Right lobe of liver (tissue), 4 donors: ENCODE measurements around the gene AFMID.

Source experiments
- POLR2A ChIP-seq: fragments of 450-650 bp; IDR thresholded peaks from one replicate; pipeline ENCODE4 v1.6.1; 2017; ENCODE audit warnings: antibody characterized with exemption, mild to moderate bottlenecking
- TF ChIP-seq, protein P1 (sequence below), 4 donors: fragments of 200-600 bp in 3 of 4; fragments of 450-650 bp in 1 of 4; IDR thresholded peaks; one replicate each; pipeline versions ENCODE4 v1.5.1 to v1.8.0; 2016 to 2022; ENCODE audit warnings: antibody characterized with exemption in 4 of 4, mild to moderate bottlenecking in 2 of 4
- donor health status: DM: no; HTN: no; CAD: no.
- donor health status: DM: no; HTN: no; CAD: no.
- donor health status: DM: no; HTN: yes; CAD: no.

- TF ChIP-seq, protein P1, sequence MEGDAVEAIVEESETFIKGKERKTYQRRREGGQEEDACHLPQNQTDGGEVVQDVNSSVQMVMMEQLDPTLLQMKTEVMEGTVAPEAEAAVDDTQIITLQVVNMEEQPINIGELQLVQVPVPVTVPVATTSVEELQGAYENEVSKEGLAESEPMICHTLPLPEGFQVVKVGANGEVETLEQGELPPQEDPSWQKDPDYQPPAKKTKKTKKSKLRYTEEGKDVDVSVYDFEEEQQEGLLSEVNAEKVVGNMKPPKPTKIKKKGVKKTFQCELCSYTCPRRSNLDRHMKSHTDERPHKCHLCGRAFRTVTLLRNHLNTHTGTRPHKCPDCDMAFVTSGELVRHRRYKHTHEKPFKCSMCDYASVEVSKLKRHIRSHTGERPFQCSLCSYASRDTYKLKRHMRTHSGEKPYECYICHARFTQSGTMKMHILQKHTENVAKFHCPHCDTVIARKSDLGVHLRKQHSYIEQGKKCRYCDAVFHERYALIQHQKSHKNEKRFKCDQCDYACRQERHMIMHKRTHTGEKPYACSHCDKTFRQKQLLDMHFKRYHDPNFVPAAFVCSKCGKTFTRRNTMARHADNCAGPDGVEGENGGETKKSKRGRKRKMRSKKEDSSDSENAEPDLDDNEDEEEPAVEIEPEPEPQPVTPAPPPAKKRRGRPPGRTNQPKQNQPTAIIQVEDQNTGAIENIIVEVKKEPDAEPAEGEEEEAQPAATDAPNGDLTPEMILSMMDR (IDR thresholded peaks at IDR 0.05) = no peak
- TF ChIP-seq POLR2A = no peak
Observed at GRCh38 chr17:78166416-78166815, 20.7 kb upstream of the AFMID start.
